ENCODE data around the gene TMCC3.

Gene TMCC3

GRCh38 chr12:94679554-94680195 lies 29.3 kb upstream of the TMCC3 start:
- POLR2A ChIA-PET, result no interaction called here
- no peak for TF ChIP-seq CTCF (IDR thresholded peaks at IDR 0.05; ENCODE audit: control extremely low read depth, extremely low read depth, low read depth, missing control alignments)
- CTCF ChIA-PET, result interaction anchor here (0.7 to 2.0 kb wide), 5 partner anchors 8 to 196 kb away, joined by 3 to 4 read pairs (median 4); no protein-coding TSS in a partner anchor
- DNase-seq (ENCODE audit: extremely low spot score), result no peak

DNA sequence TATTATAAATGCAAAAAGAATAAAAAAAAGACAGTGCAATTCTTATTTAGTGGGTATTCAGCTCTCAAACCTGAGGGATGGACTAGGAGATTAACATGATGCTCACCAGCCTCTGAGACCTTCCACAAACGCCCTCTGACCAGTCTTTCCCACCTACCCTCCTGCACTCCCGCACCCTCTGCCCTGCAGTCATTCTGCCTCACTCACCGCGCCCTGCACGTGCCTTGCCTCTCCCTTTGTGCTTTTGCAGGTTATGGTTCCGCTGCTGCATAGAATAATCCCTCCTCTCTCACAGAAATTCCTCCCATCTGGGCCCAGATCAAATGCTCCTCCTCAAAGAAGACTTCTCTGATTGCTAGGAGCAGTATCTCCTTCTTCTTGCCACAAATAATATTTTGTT lies 28.5 kb upstream of the TMCC3 start:
- TF ChIP-seq CTCF (IDR thresholded peaks at IDR 0.05; ENCODE audit: control extremely low read depth, extremely low read depth, low read depth, missing control alignments), result no peak
- no peak for DNase-seq (ENCODE audit: extremely low spot score)
- ChIA-PET POLR2A (interaction anchor here (0.5 kb wide), 1 partner anchor 28 kb away, joined by 3 read pairs; no protein-coding TSS in a partner anchor), CTCF (interaction anchor here (0.9 to 1.4 kb wide), 4 partner anchors 11 to 197 kb away, joined by 3 to 4 read pairs (median 4); no protein-coding TSS in a partner anchor)

DNA sequence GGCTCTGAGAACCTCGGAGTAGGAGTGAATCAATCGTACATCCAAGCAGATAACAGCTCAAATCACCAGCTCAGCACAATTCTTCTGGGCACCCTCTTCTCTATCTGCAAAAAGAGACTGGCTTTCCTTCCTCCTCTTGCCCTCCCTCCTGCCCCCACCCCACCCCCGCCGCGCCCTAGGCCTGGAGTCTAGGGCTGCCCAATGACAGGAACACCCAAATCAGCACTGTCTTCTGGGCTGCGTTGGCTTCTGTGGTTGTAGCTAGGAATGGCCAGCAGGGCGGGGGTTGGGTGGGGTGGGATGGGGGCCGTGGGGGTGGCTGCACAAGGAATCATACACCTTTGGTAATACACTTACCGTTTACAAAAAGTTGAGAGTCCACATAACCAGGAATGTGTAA lies 28.0 kb upstream of the TMCC3 start:
- TF ChIP-seq CTCF (IDR thresholded peaks at IDR 0.05; ENCODE audit: control extremely low read depth, extremely low read depth, low read depth, missing control alignments), result no peak
- POLR2A ChIA-PET, result interaction anchor here (0.5 kb wide), 1 partner anchor 27 kb away, joined by 3 read pairs; no protein-coding TSS in a partner anchor
- CTCF ChIA-PET, result interaction anchor here (0.9 to 1.4 kb wide), 5 partner anchors 12 to 197 kb away, joined by 3 to 5 read pairs (median 4); no protein-coding TSS in a partner anchor
- no peak for DNase-seq (ENCODE audit: extremely low spot score)

GRCh38 chr12:94677778-94678177 lies 27.4 kb upstream of the TMCC3 start:
- TF ChIP-seq CTCF (IDR thresholded peaks at IDR 0.05; ENCODE audit: control extremely low read depth, extremely low read depth, low read depth, missing control alignments), result no peak
- DNase-seq (ENCODE audit: extremely low spot score), result peak; percentile 45
- ChIA-PET CTCF (interaction anchor here (0.9 to 1.2 kb wide), 3 partner anchors 10 to 12 kb away, joined by 3 to 5 read pairs (median 3); no protein-coding TSS in a partner anchor), POLR2A (no interaction called here)

GRCh38 chr12:94676922-94677321 lies 26.6 kb upstream of the TMCC3 start:
- CTCF ChIA-PET, result interaction anchor here (1.1 kb wide), 1 partner anchor 9 kb away, joined by 3 read pairs; no protein-coding TSS in a partner anchor
- no peak for TF ChIP-seq CTCF (IDR thresholded peaks at IDR 0.05; ENCODE audit: control extremely low read depth, extremely low read depth, low read depth, missing control alignments)
- no peak for DNase-seq (ENCODE audit: extremely low spot score)
- POLR2A ChIA-PET, result interaction anchor here (0.6 kb wide), 1 partner anchor 54 kb away, joined by 4 read pairs; no protein-coding TSS in a partner anchor

DNA sequence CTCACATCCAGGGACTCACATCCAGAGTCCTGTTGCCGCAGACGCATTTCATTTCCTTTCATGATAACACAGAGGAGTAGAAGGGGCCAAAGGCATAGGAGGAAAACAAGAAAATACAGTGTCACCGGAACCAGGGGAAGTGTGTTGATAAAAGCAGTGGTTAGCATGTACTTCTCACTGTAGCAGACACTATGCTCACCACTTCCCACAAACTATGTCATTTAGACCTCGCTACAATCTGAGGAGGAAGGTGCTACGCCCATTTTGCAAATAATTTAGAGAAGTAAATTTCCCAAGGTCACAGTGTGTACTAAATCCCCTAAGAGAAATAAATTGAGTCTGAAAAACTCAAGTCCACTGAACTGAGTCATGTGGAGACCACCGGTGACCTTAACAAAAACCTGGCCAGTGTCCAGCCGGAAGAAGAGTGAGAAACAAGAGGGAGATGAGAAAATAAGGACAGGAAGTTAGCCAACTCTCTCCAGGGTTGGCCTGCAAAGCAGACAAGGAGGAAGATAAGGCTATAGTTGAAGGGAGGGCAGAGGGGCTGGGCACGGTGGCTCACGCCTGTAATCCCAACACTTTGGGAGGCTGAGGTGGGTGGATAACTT lies 25.8 kb upstream of the TMCC3 start:
- peak; percentile 68 for DNase-seq (ENCODE audit: extremely low spot score)
- ChIA-PET CTCF (no interaction called here), POLR2A (no interaction called here)
- no peak for TF ChIP-seq CTCF (IDR thresholded peaks at IDR 0.05; ENCODE audit: control extremely low read depth, extremely low read depth, low read depth, missing control alignments)

All from GM10248 (cell line).